HG02623 (cell line): Measurements from ENCODE around the gene MET.
"Not testable (repeated sequence)": the region's sequence is repeated elsewhere in the genome, so short reads cannot be mapped to it uniquely, and the experiment has no call there.

Source experiments
- ATAC-seq: cut with Tn5 transposase; IDR thresholded peaks from one replicate; pipeline ENCODE4 v1.9.1; 2021; ENCODE audit warnings: moderate library complexity; ENCODE audit not compliant: unreplicated experiment

MET gene

DNA sequence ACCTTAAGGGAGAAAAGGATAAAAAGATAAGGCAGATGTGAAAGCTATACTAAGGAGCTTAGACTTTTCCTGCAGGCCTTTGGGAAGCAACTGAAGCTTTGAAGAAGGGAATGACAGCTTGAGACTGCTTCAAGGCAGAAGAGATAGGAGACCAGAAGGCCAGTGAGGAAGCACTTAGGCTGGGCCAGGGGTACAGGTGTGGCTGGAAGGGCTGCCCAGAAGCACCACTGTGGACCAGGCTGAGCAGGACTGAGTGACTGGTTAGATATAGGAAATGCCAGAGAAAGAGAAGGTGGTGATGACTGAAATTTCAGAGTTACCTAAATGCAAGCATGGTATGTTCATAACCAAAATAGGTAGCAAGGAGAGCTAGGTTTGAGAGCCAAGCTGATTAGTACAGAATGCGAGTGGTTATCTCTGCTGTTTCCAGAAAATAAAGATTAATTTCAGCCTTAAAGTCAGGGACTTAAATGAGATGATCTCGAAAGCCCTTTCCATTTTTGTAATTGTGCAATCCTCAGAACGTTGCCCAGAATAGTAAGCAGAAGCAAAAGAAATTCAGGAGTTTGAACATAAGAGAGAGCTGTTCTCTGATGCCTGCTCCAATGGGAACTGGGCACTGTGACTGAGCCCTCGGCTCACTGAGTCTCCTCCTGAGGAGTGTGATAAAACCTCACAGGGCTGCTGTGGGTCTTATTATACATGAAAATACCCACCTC, 54.9 kb downstream of the MET start:
- no peak for ATAC-seq

DNA sequence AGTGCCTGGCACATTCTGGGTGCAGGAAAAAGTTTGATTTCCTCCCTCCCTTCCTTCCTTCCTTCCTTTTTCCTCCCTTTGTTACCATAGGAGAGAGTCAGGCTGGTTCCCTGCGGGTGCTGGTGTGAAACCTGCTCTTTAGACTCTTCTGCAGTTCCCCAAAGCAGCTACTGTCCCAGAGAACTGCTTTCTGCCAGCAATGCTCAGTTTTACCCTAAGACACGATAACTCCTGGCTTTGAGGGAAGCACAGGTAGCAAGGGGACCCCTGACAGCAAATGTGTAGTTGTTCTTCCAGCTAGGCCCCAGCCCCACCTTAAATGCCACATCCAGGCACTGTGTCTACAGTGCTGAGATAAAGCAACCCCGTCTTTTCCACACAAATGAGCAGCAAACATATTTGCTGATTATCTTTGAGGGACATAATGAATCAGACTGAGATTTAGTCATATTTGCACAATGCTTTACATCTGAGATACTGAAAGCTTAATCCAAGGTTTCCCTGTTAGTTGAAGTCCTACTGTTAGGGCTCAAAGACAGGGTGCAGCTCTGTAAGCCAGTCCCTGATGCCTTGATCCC, 55.5 kb downstream of the MET start:
- no peak for ATAC-seq

DNA sequence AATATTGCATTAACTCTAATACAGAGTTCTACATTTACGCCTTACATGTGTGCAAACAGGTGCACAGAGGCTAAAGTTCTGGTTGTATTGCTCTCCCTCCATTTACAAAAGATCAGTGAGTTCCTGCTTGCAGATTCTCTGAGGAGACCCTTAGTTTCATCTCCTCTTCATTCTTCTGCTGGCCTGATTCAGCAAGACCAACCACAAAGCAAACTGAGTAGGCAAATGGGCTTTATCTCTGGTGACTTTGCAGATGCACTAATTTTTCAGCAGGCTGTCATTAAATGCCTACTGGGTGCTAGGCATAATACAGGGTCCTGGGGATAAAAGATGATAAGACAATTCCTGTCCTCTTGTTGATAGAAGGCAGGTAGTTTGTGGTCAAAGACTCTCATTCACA, 56.4 kb downstream of the MET start:
- ATAC-seq = no peak

DNA sequence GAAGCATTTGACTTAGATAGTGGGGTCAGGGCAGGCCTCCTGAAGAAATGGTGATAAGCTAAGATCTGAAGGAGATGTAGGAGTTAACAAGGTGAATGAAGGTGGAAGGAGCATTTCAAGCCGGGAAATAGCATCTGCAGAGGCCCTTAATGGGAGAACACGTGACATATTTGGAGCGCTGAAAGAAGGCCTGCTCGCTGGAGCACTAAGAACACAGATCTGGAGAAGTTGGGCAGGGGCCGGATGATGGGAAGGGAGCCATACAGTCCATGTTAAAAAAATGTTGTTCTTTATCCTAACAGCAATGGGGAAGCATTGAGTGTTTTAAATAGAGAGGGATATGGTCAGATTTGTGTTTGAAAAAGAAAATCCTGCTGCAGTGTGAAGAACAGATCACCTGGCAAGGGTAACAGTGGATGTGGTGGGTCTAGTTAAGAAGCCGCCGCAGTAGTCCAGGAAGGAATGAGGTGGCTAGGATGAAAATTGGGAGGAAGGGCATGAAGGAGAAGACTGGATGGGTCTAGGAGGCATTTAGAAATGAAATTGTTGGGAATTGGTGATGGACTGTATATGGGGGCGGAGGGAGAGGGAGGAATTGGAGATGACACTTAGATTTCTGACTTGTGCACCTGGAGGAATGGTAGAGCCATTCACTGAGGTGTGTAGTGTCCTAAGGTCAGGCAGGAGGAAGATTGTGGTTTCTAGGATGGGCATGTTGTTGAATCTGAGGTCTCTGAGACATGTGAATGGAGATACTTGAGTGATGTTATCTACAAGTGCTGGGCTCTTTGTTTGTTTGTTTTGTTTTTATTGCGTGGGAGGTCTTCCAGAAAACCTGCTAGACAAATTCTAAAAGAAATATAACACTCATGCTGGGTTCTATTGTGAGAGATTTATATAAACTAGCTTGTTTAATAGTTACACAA, 58.4 kb downstream of the MET start:
- ATAC-seq = no peak

DNA sequence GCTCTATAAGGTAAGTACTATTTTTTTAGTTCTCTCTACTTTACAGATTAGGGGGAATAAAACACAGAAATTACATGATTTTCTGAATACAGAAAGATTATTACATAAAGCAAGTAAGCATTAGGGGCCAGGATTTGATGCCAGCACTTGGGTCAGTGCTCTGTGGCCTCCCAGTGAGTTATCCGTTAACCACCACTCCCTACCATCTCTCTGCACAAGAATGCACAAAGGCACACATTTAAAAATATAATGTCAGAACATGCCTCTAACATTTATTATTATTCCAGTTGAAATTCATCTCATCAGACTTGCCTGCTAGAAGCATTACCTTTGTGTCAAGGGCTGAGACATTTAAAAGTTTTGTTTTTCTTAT, 59.0 kb downstream of the MET start:
- ATAC-seq = no peak

DNA sequence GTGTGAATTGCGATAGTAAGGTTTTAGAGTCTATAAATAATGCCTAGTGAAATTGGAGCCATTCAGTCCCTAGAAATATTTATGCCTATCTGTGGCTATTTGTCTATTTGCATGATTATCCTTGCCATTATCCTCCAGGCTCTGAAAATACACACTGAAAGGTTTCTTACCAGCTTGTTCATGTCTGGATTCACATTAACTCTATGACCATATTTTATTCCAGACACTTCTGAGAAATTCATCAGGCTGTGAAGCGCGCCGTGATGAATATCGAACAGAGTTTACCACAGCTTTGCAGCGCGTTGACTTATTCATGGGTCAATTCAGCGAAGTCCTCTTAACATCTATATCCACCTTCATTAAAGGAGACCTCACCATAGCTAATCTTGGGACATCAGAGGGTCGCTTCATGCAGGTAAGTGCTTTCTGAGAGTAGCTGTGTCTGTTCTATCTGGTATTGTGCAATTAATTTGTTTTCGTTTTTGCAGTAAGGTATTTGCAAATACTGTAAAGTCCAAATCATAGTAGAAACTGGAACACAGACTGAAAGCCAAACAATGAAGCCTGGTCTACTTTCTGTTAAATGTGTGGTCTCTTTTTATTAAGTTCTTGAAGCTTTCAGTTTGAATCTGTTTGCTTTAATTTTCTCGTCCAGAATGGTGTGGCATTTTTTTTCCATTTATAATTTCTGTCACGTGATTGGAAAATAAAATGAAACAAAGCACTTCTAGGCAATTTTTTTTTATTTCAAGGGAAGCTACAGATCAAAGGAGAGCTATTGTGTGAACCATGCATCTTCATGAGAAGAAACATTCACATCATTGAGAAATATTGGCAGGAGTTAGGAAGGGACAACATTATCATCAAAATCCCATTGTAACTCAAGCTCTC, 59.7 kb downstream of the MET start:
- ATAC-seq = no peak

DNA sequence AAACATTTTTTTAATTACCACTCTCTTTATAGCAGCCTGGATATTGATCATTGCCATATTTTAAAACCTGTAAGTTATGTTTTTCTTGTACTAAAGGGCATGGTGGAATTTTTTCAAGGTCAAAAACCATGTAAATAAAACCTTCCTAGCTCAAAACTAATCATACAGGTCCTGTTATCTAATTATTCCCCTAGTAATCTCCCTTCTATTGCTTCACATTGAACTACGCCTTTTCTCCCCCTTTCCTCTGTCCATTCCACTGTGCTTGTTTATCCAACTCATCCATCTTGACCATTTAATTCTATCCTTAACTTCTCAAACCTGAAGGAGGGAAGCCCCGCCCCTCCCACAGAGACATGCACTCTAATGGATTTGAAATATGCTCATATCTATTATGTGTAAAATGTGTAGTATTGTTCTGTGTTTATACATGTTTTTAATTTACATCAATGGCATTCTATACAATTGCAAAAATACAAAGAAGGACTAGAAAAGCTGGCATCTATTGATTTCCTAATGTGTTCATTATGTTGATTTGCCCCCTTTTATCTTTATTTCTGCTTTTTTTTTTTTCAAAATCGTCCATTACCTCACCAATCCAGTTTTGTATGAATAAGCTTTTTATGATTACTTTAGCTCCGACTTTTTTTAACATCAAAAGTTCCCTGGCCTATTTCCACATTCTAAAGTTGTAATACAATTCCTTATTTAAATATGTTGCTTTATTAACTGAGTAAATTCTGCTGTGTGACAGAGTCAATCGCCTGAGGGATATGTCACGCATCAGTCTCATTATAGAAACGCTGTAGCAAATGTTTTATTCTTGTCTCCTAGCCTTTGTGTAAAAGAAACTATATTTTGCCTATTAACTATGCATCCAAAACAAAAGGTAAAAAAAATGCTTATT, 61.0 kb downstream of the MET start:
- no peak for ATAC-seq

DNA sequence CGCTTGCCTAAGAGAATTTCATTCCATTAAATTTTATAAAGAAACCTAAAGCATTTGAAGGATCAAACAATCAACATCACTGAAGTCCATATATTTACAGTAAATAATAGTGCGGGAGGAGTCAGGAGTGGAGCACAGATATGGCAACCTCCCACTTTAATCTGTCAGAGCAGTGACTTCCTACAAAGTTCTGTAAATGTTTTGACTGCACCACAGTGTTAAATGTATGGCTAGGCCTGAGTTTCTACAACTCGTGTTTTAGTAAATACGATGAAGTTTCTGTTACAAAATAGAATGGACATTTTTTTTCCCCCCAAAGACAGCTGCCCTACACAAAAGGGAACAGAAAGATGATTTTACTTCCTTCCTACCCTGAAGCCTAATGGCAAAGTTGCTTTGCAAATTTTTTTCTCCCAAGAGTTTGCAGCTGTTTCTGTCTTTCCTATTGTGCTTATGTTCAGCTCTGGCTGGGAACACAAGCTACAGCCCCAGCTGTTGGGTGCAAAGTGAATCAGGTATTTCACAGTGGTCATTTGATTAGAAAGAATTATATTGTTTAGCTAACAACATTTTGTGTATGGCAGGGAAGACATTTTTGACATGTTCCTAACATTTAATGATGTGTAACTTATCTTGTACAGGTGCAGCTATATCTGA, 62.1 kb downstream of the MET start:
- ATAC-seq = no peak

DNA sequence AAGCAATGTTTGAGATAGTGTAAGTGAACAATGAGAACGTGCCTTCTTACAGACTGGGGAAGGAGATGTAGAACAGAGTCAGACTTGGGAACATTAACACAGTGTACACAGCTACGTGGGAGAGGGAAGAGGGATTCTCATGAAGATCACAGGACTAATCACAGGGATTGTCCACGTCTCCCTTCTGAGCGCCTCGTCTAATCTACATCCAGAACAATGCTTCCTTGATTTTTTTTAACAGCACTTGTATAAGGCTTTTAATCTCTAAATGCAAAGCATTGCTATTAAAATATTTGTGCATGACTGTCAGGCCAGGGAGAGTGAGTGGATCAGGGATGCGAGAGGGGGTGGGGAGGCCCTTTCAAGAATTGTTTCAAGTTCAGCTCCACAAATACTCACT, 62.7 kb downstream of the MET start:
- ATAC-seq = no peak

DNA sequence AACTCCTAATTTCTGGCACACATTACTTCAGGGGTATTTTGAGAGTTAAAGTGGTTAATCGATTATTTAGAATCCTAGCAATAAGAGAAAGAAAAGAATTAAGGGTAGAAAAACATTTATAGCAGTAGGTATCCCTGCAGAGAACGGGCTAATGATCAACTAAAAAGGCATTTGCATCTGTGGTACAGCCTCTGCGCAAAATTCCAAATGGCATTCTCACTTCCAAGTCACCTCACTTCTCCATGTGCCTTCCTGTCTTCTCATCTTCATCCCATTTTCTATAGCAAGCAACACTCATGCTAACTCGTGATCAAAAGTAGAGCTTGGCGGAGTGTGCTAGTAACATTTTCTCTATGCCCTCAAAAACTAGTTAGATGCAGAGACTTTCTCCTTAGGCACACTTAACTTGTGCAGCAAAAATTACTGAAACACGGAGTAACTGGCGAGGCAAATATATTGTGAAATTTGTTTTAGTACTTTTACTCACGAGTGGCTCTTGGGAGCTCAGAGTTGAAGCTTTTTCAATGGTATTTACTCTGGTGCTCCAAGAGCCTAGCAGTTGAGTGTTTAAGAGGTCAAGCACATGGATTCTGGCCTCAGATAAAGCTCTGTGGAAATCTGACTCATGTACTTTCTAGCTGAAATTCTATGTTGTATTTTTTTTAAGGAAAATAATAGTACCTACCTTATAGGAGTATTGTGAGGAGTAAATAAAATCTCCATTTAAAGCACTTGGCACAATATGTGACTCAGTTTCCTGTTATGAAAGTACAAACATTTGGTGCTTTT, 65.1 kb downstream of the MET start:
- ATAC-seq = no peak

DNA sequence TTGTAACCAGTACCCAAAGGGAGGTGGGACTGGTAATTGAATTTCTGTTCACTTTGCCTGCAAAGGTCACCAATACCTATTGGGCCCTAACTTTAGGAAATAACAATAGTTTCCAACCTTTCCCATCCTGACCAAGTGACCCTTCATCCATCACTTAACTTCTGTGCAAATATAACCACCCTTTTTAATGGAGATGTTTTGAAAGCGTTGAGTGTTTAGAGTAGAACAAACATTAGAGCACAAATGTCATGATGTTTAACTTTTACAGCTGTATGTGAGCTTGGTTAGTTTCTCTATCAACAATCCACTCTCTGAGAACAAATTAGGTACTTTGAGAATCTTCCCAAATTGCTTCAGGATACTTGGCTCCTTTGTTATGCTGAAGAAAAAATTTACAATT, 66.4 kb downstream of the MET start:
- no peak for ATAC-seq

DNA sequence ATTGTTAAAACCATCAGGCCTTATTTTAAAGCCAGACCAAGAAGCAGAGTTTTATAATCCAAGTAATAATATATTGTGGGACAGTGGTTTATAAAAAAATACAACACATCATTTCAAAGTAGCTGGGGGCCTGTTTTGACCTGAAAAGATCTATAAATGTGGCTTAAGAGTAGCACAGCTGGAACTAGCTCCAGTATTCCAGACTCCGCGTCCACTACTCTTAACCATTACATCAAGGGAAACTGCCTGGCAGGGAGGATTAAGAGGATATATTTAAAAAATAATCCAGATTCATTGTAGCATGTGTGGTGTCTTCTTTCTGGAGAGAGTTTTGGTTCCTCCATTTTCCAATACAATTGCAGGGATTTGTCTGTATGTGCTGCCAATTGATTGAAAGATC, 67.3 kb downstream of the MET start:
- no peak for ATAC-seq

DNA sequence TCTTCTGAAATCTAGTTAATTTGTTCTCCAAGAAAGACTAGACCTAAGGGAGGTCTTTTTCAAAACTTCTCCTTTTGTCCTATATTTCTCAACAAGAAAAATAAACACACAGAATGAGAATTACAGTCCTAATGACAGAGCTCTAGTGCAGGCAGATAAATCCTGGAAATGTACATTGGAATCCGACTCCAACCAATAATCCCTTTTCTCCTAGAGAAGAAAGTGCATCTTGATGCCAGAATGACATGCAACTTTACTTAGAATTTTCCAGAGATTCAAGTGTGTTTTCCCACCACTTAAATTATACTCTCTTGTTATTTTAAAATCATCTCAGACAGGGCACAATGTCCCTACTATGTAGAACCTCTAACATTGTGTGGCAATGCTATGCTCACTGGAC, 68.2 kb downstream of the MET start:
- no peak for ATAC-seq

DNA sequence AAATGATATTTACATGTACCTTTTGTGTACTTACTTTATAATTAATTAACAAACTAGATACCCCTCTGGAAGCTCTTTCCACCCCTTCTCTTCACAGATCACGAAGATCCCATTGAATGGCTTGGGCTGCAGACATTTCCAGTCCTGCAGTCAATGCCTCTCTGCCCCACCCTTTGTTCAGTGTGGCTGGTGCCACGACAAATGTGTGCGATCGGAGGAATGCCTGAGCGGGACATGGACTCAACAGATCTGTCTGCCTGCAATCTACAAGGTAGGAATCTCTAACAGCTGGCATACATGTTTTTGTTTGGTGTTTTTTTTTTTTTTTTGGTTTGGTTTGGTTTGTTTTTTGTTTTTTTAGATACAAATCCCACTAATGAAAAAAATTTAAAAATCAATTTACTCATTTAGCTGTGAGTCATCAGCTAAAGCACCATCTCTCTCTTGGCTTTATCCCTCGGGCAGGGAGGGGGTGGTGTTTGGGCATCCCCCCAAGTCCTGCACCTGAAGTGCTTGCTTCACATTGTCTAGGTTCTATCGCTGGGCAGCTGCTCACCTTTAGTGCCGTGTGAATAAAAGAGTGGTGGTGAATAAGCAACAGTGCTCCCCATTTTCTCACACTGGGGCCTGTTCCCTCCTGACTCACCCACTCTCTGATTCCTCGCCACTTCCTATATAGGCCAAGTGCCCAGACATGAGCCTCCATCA, 68.9 kb downstream of the MET start:
- ATAC-seq = no peak

DNA sequence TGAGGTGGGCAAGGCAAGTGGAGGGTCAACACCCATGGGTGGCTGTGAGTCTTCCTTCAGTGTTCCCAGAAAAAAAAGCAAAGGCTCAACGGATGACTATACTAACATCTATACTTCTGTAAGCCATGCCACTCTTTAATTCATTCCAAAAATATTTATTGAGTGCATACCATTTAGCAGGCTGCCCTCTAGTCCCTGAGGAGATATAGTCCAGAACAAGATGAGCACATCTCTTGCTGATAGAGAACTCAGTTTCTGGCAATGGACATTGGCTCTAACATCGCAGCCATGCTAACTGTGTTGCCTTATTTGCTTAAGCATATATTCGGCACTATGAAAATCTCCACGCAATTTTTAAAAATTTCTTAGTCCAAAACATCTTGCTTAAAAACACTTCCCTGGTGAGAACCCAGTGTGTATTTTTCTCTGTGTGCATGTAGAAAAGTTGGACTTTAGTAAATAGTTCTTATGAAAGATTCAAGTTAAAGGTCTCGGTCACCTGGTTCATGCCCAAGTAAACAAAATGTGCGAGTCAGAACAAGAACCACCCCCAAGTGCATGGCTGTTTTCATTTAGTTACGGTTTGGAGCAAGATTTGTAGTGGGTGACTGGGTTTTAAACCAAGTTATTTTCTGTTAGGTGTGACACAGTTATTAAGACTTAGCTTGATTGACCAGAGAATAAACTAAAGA, 69.8 kb downstream of the MET start:
- ATAC-seq = no peak

DNA sequence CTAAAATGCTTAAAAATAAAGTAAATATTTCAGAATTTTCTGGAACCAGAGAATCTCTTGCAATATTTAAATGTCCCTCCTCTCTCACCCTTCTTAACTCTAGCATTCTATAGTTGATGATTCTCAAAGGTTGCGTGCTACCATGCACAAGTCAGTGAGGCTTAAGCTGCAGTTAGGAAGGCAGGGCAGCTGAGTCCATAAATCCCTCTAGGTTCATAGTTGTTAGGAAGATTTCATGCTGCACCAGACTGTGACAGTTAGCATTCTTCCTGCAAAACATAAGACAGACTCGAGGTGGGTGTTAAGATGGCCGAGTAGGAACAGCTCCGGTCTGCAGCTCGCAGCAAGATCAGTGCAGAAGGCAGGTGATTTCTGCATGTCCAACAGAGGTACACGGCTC, 70.6 kb downstream of the MET start:
- no peak for ATAC-seq

DNA sequence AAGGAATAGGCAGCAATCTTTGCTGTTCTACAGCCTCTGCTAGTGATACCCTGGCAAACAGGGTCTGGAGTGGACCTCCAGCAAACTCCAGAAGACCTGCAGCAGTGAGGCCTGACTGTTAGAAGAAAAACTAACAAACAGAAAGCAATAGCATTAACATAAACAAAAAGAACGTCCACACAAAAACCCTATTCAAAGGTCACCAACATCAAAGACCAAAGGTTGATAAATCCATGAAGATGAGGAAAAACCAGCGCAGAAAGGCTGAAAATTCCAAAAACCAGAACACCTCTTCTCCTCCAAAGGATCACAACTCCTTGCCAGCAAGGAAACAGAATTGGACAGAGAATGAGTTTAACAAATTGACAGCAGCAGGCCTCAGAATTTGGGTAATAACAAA, 71.8 kb downstream of the MET start:
- ATAC-seq = not testable (repeated sequence)
